T-helper 1 cell treated with Interleukin-12 subunit alpha and Interleukin-12 subunit beta and Interleukin-4 antibody, amounts not matched to agents 30 μg/mL and 1 μg/mL, for 36 hours (primary cell): ENCODE measurements around the gene RGL1.

ENCODE experiments used
- H3K27ac Mint-ChIP-seq: one replicate; pipeline ENCODE4 v1.8.0; 2021; ENCODE audit warnings: mild to moderate bottlenecking, mixed read lengths
- H3K27me3 Mint-ChIP-seq: one replicate; pipeline ENCODE4 v1.8.0; 2021; ENCODE audit warnings: low read depth, mixed read lengths
- H3K36me3 Mint-ChIP-seq: one replicate; pipeline ENCODE4 v1.8.0; 2021; ENCODE audit warnings: low read depth, mixed read lengths
- H3K4me1 Mint-ChIP-seq: one replicate; pipeline ENCODE4 v1.8.0; 2021; ENCODE audit warnings: low read depth, mixed read lengths
- H3K4me3 Mint-ChIP-seq: one replicate; pipeline ENCODE4 v1.8.0; 2021; ENCODE audit warnings: mild to moderate bottlenecking, moderate library complexity, mixed read lengths
- H3K9me3 Mint-ChIP-seq: one replicate; pipeline ENCODE4 v1.8.0; 2021; ENCODE audit warnings: mixed read lengths

RGL1 gene

DNA sequence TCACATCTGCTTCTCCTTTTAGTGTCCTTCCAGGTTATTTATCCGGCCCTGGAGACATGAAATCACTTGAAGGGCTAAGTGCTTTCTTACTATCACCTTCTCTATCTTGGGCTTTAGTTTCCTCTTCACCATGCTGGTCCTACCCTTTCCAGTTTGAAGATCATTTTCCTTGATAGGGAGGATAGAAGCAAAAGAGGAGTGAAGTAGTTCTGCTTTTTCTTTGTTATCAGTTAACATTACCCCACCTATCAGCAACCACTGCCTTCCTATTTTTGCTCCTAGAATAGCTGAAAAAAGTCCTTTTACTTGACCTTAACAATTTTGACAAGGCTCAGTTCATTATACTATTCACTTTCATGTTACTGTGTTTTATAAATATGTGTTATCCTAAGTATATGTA, 19.4 kb downstream of the RGL1 start:
- no peak overlapping the region for H3K27ac Mint-ChIP-seq
- no peak overlapping the region for H3K4me3 Mint-ChIP-seq
- no peaks in the 10 kb centered on the region for H3K36me3 Mint-ChIP-seq
- H3K27me3 Mint-ChIP-seq = no peaks in the 10 kb centered on the region
- no peaks in the 10 kb centered on the region for H3K9me3 Mint-ChIP-seq
- no peaks in the 10 kb centered on the region for H3K4me1 Mint-ChIP-seq

DNA sequence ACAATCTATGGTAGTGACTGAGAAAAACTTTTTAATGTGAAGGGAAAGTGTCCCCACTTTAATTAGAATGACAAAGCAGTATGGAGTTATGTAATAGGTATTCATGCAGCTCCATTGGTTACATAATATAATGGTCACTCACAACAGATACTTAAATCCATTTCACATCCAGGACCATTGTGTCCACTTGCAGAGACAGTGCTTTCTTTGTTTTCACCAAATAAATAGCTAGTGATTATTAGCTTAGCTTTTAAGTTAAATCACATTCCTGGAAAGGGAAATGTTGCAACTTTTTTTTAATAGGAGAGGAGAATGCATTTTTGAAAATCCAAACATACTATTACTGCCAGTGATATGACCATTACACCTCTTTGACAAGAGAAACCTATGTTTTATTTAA, 22.9 kb downstream of the RGL1 start:
- H3K27ac Mint-ChIP-seq = no peak overlapping the region
- H3K9me3 Mint-ChIP-seq = no peaks in the 10 kb centered on the region

DNA sequence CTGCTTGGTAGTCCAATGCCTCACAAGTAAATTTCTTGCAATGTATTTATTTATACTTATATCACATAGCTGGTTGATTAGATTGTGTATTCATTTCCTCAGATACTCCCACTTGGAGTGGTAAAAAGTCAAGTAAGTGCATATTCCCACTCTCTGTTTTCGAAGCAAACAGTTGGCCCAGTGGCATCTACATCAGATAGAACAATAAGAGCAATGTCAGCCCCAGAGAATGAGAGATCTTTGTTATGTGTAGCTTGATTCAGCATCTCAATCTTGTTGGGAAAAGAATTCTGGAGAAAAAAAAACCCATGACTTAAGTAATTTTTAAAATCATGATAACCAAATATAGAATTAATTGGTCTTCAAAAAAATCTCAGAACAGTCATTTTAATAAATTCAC, 25.5 kb downstream of the RGL1 start:
- H3K36me3 Mint-ChIP-seq = no peaks in the 10 kb centered on the region
- H3K27me3 Mint-ChIP-seq = no peaks in the 10 kb centered on the region
- H3K4me1 Mint-ChIP-seq = no peaks in the 10 kb centered on the region
- no peak overlapping the region for H3K4me3 Mint-ChIP-seq
- H3K9me3 Mint-ChIP-seq = no peaks in the 10 kb centered on the region
- H3K27ac Mint-ChIP-seq = no peak overlapping the region

More for the DNA sequence above, 22.9 kb downstream of the RGL1 start:
- no peaks in the 10 kb centered on the region for H3K27me3 Mint-ChIP-seq
- H3K36me3 Mint-ChIP-seq = no peaks in the 10 kb centered on the region
- H3K4me3 Mint-ChIP-seq = no peak overlapping the region
- no peaks in the 10 kb centered on the region for H3K4me1 Mint-ChIP-seq

DNA sequence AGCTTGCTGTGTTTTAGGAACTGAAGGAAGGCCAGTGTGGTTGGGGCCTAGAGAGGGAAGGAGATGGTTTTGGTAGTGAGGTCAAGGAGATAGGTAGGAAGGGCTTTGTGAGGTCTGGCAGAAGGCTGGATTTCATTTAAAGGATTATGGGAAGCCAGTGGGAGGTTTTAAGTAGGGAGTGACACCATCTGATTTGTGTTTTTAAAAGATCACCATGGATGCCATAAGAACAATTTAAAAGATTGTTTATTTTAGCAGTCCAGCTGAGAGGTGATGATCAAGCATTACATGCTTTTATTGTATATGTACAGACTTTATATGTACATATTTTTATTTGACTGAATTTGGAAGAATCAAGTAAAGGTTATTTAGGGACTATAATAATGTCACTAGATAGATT, 26.4 kb downstream of the RGL1 start:
- Mint-ChIP-seq H3K27ac (no peak overlapping the region), H3K27me3 (no peaks in the 10 kb centered on the region), H3K4me3 (no peak overlapping the region), H3K9me3 (no peaks in the 10 kb centered on the region), H3K36me3 (no peaks in the 10 kb centered on the region), H3K4me1 (no peaks in the 10 kb centered on the region)

DNA sequence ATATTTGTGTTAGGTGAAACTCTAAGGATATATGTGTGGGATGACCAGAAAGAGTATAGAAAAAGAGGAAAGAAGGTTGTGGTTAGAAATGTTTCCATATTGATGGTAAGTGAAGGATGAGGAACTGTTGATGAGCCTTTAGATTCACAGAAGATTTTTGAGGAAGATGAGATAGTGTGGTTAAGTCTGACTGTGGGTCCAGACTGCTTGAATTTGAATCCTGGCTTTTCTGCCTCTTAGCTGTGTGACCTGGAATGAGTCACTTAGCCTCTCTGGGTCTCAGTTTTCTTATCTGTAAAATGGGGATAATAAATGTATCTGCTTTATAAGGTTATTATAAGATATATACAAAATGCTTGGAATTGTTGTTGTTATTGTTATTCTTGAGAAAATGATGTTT, 27.5 kb downstream of the RGL1 start:
- Mint-ChIP-seq H3K27ac (no peak overlapping the region), H3K9me3 (no peaks in the 10 kb centered on the region), H3K4me1 (no peaks in the 10 kb centered on the region), H3K36me3 (no peaks in the 10 kb centered on the region), H3K27me3 (no peaks in the 10 kb centered on the region), H3K4me3 (no peak overlapping the region)

DNA sequence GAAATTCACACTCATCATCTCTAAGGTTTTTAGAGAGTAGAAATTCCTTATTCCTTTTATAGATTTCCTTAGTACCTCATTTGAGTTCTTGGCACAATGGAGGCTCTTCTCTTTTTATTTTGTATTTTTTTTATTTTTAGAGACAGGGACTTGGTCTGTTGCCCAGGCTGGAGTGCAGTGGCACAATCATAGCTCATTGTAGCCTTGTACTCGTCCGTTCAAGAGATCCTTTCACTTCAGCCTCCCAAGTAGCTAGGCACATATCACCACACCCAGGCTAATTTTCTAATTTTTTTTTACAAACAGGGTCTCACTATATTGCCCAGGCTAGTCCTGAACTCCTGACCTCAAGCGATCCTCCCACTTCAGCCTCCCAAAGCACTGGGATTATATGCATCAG, 29.6 kb downstream of the RGL1 start:
- Mint-ChIP-seq H3K9me3 (no peaks in the 10 kb centered on the region), H3K36me3 (peaks cover 6% of the 10 kb centered on the region), H3K4me1 (no peaks in the 10 kb centered on the region), H3K27me3 (no peaks in the 10 kb centered on the region), H3K4me3 (no peak overlapping the region), H3K27ac (no peak overlapping the region)

DNA sequence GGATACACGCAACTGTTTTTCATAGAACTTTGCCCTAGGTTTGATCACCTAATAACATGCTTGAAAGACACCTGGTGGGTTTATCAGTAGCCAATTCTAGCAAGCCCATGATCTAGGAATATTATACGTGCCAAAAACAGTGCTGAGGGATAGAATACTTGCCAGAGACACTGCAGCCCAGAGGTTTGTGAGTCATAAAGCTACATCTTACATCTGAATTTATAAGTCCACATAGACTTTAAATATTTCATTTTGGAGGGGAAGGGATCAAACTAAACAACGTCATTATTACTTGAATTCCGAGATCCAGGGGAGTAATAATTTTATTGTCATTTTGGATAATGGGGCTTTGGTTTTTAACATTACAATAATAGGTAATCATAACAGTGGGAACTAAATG, 31.7 kb downstream of the RGL1 start:
- H3K9me3 Mint-ChIP-seq = no peaks in the 10 kb centered on the region
- H3K27ac Mint-ChIP-seq = no peak overlapping the region
- H3K4me3 Mint-ChIP-seq = no peak overlapping the region
- H3K36me3 Mint-ChIP-seq = peaks cover 7% of the 10 kb centered on the region
- no peaks in the 10 kb centered on the region for H3K27me3 Mint-ChIP-seq
- H3K4me1 Mint-ChIP-seq = peaks cover 5% of the 10 kb centered on the region

DNA sequence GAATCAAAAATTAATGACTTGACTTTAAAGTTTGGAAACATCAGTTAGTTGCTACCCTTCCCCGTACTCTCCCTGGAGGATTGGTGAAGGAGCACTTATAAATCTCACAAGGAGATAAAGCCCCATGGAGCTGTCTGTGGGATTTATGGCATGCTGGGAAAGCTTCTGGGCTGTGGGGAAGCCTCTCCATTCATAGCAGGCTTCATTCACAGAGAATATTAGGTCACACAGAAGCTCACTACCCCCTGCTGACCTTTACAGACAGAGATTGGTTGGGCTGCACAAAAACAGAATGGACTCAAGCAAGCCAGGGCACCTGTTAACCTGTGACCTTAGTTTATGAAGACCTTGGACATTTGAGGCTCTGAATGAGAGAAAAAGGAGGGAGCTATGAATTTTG, 32.1 kb downstream of the RGL1 start:
- Mint-ChIP-seq H3K4me3 (no peak overlapping the region), H3K36me3 (peaks cover 7% of the 10 kb centered on the region), H3K4me1 (peaks cover 10% of the 10 kb centered on the region), H3K27me3 (no peaks in the 10 kb centered on the region), H3K9me3 (no peaks in the 10 kb centered on the region), H3K27ac (no peak overlapping the region)

DNA sequence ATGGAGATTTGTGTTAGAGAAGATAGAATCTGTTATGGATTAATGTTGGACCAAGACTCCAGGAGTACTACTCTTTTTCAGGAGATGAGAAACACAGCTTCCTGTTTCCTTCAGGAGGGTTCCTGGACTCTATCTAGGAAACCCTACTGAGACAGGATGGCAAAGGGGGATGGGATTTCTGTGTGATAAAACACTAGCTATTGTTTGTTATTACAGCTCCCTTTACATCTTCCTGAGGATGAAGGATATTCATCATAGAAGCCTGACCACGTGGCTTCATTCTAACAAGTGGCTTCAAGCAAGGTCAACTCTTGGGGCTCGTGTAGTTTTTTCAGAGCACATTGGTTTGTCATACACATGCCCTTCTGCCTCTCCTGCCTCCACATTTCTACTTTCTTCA, 33.3 kb downstream of the RGL1 start:
- H3K4me1 Mint-ChIP-seq = peaks cover 17% of the 10 kb centered on the region
- no peak overlapping the region for H3K27ac Mint-ChIP-seq
- no peaks in the 10 kb centered on the region for H3K9me3 Mint-ChIP-seq
- H3K36me3 Mint-ChIP-seq = peaks cover 7% of the 10 kb centered on the region
- no peaks in the 10 kb centered on the region for H3K27me3 Mint-ChIP-seq
- H3K4me3 Mint-ChIP-seq = no peak overlapping the region

DNA sequence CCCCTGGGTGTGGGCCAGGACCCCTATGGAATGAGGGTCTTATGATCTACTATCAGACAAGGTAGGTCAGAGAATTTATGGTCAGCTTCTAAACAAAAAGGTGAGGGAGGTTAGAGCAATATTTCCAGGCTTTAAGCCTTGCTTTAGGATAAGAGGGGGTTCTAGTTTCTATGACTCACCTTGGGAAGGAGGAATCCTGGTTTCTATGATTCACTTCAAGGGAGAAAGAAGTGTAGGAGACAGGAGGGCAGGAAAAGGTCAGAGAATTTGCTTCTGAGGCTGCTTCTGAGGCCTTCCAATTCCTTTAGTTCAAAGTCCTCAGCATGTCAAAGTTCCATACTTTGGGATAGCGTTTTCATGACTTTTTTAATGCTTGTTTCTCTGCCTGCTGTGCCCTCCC, 35.2 kb downstream of the RGL1 start:
- Mint-ChIP-seq H3K9me3 (no peaks in the 10 kb centered on the region), H3K4me1 (peaks cover 22% of the 10 kb centered on the region), H3K4me3 (no peak overlapping the region), H3K27me3 (no peaks in the 10 kb centered on the region), H3K36me3 (peaks cover 7% of the 10 kb centered on the region), H3K27ac (no peak overlapping the region)

DNA sequence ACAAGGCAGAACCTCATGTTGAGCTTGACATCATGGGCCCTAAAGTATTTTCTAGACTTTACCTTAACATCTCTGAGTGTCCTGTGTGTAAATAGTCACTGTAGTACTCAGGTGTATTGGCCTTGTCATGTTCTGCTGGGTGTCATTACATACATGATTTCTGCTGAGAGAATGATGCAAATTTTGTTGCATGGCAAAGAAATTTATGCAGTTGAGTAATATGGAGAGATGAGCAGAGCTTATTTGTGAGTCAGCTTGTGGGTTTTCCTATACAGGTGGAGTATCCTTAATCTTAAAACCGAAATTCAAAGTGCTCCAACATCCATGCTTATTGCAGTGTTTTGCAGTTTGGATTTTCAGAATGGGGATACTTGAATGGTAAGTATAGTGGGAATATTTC, 36.6 kb downstream of the RGL1 start:
- peaks cover 7% of the 10 kb centered on the region for H3K36me3 Mint-ChIP-seq

DNA sequence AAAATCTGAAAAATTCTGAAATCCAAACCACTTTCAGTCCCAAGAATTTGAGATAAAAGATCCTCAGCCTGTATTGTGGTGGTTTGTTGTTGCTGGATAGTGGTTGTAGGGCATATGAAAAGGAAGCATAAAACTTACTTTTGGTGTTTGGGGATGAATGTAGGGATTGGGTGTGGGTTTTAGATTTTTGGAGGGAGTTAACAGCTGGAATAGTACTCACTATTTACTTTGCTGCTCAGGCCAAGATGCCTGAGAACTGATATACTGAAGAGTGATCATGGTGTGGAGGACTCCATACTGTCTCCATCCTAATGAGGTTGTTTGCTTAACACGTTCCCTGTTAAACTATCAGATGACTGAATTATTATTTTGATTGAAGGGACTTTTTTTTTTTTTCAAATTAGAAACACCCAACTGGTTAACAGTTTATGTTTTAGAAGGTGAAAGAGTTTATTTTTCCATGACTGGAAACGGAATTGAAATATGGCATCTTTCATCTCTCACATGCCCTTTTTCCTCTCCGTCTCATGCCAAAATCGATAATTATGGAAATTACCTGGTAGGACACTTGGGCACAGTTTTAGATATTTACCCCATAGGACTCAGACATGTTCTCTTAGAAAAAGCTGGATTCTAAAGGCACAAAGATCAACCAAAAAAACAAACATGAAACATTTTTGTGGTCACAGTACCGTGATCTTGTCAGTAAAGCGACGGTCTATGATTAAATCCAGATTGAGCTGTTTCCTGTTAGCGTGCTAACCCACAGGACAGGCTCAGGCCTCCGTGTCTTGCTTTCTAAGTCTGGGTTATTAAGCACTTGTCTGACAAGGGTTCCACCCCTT, 37.3 kb downstream of the RGL1 start:
- Mint-ChIP-seq H3K4me1 (peaks cover 29% of the 10 kb centered on the region), H3K27ac (peak overlapping the region; percentile 89)

More for the DNA sequence above, 36.6 kb downstream of the RGL1 start:
- Mint-ChIP-seq H3K27me3 (no peaks in the 10 kb centered on the region), H3K4me1 (peaks cover 29% of the 10 kb centered on the region), H3K27ac (peak overlapping the region; percentile 89), H3K4me3 (peak overlapping the region; percentile 29), H3K9me3 (no peaks in the 10 kb centered on the region)

DNA sequence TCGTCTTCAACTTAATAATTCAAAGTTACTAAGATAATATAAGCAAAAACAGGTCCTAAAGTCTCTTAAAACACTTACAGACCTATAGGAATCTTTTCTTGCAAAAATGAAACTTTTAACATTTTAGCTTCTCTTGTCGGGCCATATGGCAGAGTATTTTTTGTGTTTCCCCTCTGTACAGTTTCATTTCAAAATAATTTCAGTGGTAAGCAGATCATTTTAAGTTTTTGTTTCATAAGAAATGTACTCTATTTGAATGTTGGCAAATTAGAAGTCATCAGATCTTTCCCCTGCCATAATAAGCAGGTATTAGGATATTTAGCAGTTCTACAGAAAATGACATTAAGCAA, 37.9 kb downstream of the RGL1 start:
- Mint-ChIP-seq H3K9me3 (no peaks in the 10 kb centered on the region), H3K4me1 (peaks cover 29% of the 10 kb centered on the region), H3K36me3 (peaks cover 7% of the 10 kb centered on the region), H3K27me3 (no peaks in the 10 kb centered on the region), H3K27ac (peak overlapping the region; percentile 89), H3K4me3 (peak overlapping the region; percentile 71)

More for the DNA sequence above, 37.3 kb downstream of the RGL1 start:
- H3K36me3 Mint-ChIP-seq = peaks cover 7% of the 10 kb centered on the region
- no peaks in the 10 kb centered on the region for H3K27me3 Mint-ChIP-seq
- H3K4me3 Mint-ChIP-seq = peak overlapping the region; percentile 71
- no peaks in the 10 kb centered on the region for H3K9me3 Mint-ChIP-seq

DNA sequence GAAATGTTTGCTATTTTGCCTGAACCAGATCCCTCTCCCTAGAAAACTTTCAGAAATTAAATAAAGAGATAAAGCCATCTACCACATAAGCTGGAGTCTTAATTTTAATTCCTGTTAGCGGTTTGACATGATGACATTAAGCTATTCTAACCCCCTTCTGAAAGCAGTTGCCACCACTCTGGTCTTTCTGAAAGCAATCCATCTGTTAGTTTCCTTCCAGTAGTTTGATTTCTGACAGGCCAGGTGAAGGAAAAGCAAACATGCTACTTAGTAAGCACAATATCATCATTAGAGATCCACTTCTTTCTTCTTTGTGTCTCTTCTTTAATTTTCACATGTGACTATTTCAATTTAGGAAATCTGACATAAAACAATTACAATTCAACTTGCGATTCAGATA, 39.9 kb downstream of the RGL1 start:
- no peaks in the 10 kb centered on the region for H3K36me3 Mint-ChIP-seq
- no peaks in the 10 kb centered on the region for H3K9me3 Mint-ChIP-seq
- no peak overlapping the region for H3K27ac Mint-ChIP-seq
- no peak overlapping the region for H3K4me3 Mint-ChIP-seq
- no peaks in the 10 kb centered on the region for H3K27me3 Mint-ChIP-seq
- peaks cover 29% of the 10 kb centered on the region for H3K4me1 Mint-ChIP-seq

DNA sequence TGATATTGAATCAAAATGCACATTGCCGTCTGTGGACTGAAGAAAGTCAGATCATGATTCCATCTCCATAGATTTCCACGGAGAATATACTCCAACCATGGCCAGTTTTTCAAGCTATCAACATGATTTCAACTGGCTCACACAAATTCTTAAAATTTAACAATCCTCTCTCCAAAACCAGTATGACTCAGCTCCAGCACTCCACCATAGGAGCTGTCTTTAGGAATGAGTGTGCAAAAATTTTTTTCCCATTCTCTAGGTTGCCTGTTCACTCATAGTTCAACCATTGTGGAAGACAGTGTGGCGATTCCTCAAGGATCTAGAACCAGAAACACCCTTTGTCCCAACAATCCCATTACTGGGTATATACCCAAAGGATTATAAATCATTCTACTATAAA, 40.8 kb downstream of the RGL1 start:
- H3K4me1 Mint-ChIP-seq = peaks cover 29% of the 10 kb centered on the region
- no peaks in the 10 kb centered on the region for H3K36me3 Mint-ChIP-seq
- H3K9me3 Mint-ChIP-seq = no peaks in the 10 kb centered on the region
- no peaks in the 10 kb centered on the region for H3K27me3 Mint-ChIP-seq
- H3K4me3 Mint-ChIP-seq = no peak overlapping the region
- H3K27ac Mint-ChIP-seq = no peak overlapping the region

DNA sequence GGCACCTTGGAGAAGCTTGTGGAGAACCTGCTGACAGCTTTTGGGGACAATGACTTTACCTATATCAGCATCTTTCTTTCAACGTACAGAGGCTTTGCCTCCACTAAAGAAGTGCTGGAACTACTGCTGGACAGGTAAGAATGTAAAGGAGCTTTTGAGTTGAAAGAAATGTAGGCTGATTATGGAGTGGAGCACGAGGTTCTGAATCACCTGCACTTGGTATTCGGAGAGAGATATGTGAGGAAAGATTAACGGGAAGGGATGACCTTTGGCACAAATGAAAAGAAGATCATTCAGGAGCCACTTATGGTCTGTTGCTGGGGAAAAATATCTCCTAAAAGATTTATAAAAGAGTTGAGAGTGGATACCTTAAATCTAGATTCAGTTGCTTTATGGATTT, 42.7 kb downstream of the RGL1 start:
- Mint-ChIP-seq H3K27ac (no peak overlapping the region), H3K9me3 (no peaks in the 10 kb centered on the region), H3K27me3 (no peaks in the 10 kb centered on the region), H3K4me3 (no peak overlapping the region), H3K4me1 (peaks cover 16% of the 10 kb centered on the region), H3K36me3 (no peaks in the 10 kb centered on the region)
